ENCODE data around the gene BRWD1.

DNA sequence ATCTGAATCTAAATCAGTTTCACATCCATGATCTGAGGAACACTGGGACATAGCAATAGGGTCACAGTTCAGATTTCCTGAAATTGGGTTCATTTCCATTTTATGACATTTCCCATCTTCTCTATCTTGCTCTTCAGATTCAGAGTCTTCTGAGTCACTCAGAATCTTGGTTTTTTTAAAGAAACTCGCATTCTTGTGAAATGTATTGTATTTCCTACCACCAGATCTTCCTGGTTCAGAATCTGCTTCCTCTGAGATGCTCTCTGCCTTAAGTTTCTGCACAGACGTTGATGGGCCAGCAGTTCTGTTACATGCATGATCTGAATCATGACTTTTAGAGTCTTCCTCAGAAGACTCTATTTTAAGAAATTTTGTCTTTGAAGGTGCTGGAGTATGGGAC is 114.6 kb downstream of the BRWD1 start:
- TF ChIP-seq POLR2AphosphoS5 (IDR thresholded peaks at IDR 0.05; ENCODE audit: low read depth, low read length) (no peak), POLR2A (IDR thresholded peaks at IDR 0.05; ENCODE audit: low read depth, low read length) (no peak), TAF1 (IDR thresholded peaks at IDR 0.05; ENCODE audit: borderline replicate concordance, low read depth, low read length) (no peak)

Data from GM12892 (cell line).